Mesodermal cell (in vitro differentiated cells): ENCODE results near the gene RNF2.

Experiments
- H3K27ac ChIP-seq: 2 replicates; pipeline ENCODE4 v1.7.0; 2013; ENCODE audit warnings: mild to moderate bottlenecking, low read depth, low read length, moderate library complexity; ENCODE audit not compliant: severe bottlenecking
- H3K36me3 ChIP-seq: 2 replicates; pipeline ENCODE4 v1.7.1; 2013; ENCODE audit warnings: mild to moderate bottlenecking, low read length, moderate library complexity; ENCODE audit not compliant: control insufficient read depth, insufficient read depth
- H3K4me1 ChIP-seq: one replicate; pipeline ENCODE4 v1.7.1; 2013; ENCODE audit warnings: mild to moderate bottlenecking, low read length; ENCODE audit not compliant: insufficient read depth, control insufficient read depth, poor library complexity, severe bottlenecking
- H3K4me3 ChIP-seq: 2 replicates; pipeline ENCODE4 v1.7.0; 2013; ENCODE audit warnings: low read length, control low read depth, mild to moderate bottlenecking; ENCODE audit not compliant: insufficient read depth, poor library complexity, severe bottlenecking; ENCODE audit errors: extremely low read depth
- H3K9me3 ChIP-seq: 2 replicates; pipeline ENCODE4 v1.7.1; 2013; ENCODE audit warnings: mild to moderate bottlenecking, low read length, moderate library complexity; ENCODE audit not compliant: control insufficient read depth
- WGBS, 2 experiments: methylation state at CpG; one replicate each; pipeline ENCODE4 v1.1.5; 2013; ENCODE audit warnings: missing lambda C conversion rate in 2 of 2; ENCODE audit not compliant: insufficient coverage in 2 of 2; 5-methylcytosine and 5-hydroxymethylcytosine counted together

RNF2 gene

GRCh38 chr1:185139246-185139645 lies 93.9 kb downstream of the RNF2 start:
- peaks cover 20% of the 10 kb centered on the region for H3K36me3 ChIP-seq
- H3K4me3 ChIP-seq: no peak overlapping the region
- 94 to 100% methylated on average over 2 to 4 of the region's 4 CpGs for WGBS, 2 experiments
- no peak overlapping the region for H3K27ac ChIP-seq
- no peaks in the 10 kb centered on the region for H3K9me3 ChIP-seq
- H3K4me1 ChIP-seq: no peaks in the 10 kb centered on the region

DNA sequence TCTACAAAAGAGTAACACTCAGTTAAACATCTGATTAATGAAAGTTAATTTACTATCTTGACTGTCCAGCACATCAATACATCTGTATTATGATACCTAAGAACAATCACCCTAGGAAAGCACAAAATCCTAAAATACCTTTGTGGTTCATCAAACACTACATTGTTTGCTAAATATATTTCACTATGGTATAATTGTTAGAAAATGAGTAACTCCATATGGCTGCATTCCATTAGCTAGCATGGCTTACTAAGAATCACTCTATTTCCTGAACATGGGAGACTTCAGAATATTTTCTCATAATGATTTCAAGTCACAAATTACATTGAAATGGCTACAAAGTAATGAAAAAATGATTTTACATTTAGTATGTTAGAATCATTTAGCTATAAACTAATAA lies 98.9 kb downstream of the RNF2 start:
- Histone ChIP-seq H3K4me3 (no peak overlapping the region), H3K9me3 (no peaks in the 10 kb centered on the region), H3K27ac (no peak overlapping the region), H3K4me1 (no peaks in the 10 kb centered on the region), H3K36me3 (peaks cover 27% of the 10 kb centered on the region)

DNA sequence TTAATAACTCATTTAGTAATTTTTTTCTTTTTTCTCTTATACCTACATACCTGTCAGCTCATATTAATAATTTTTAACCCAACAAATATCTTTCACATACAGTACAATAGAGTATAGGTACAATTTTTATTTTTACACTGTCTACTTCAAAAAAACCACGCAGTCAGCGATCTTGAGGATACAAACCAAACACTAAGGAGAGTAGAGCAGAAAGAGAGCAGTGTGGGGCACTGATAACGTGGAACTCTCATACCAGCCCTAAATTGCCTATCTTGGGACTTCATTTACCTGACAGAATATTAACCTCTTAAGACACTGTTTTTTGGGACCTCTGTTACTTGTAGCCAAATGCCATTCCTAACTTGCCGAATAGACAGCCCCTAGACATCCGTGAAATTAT lies 105.9 kb downstream of the RNF2 start:
- Histone ChIP-seq H3K4me3 (no peak overlapping the region), H3K27ac (no peak overlapping the region), H3K36me3 (peaks cover 23% of the 10 kb centered on the region), H3K4me1 (peaks cover 3% of the 10 kb centered on the region), H3K9me3 (no peaks in the 10 kb centered on the region)
- 86 to 94% methylated on average over 1 to 3 of the region's 5 CpGs for WGBS, 2 experiments
